ENCODE data around the gene ST3GAL4. TPM values are rescaled to one million over a fixed set of nuclear protein-coding genes. Genes with fewer than 3 reads are reported as not detected.
"Not testable (repeated sequence)": the region's sequence is repeated elsewhere in the genome, so short reads cannot be mapped to it uniquely, and the experiment has no call there.

The ST3GAL4 gene
- total RNA-seq, 1 experiment from 2014 or later, result 13.6 TPM

GRCh38 chr11:126363706-126364248 lies 8.3 kb downstream of the ST3GAL4 start:
- no peak overlapping the region for H3K27ac Mint-ChIP-seq
- no peak overlapping the region for H4K5ac ChIP-seq (ENCODE audit: insufficient read length, low read depth, low read length)
- H3K14ac ChIP-seq (ENCODE audit: insufficient read depth, low read length), result no peak overlapping the region
- H2BK12ac ChIP-seq (ENCODE audit: insufficient read length, low read depth, low read length), result no peak overlapping the region
- no peaks in the 10 kb centered on the region for H4K20me1 ChIP-seq (ENCODE audit: control insufficient read depth, insufficient read depth, insufficient read length)
- no peaks in the 10 kb centered on the region for H3K36me3 Mint-ChIP-seq (ENCODE audit: insufficient read depth in 1 of 3, low read depth in 3 of 3)
- H2AFZ ChIP-seq (ENCODE audit: low read length), result no peak overlapping the region
- no peak for TF ChIP-seq CTCF (conservative IDR thresholded peaks at IDR 0.05)
- H3K9ac ChIP-seq (ENCODE audit: extremely low read depth, insufficient read length, low read length), result no peak overlapping the region
- H3K79me1 ChIP-seq (ENCODE audit: insufficient read depth, low read depth, low read length, poor library complexity, severe bottlenecking), result no peaks in the 10 kb centered on the region
- no peak overlapping the region for H3K4me2 ChIP-seq (ENCODE audit: insufficient read depth, insufficient read length, low read length)
- no peak overlapping the region for H4K8ac ChIP-seq (replicated peaks; ENCODE audit: insufficient read length, low read depth, low read length)
- no peak overlapping the region for H3K4ac ChIP-seq (ENCODE audit: low read depth, low read length)
- no peaks in the 10 kb centered on the region for H3K9me3 ChIP-seq (ENCODE audit: control insufficient read depth, low read depth, low read length)
- no peak overlapping the region for H3T11ph ChIP-seq (ENCODE audit: low read length)
- H2BK15ac ChIP-seq (ENCODE audit: low read depth, low read length), result no peak overlapping the region
- no peak overlapping the region for H3K27ac ChIP-seq (ENCODE audit: insufficient read length, low read depth, low read length)
- H3K4me1 ChIP-seq (ENCODE audit: insufficient read depth, low read length), result no peaks in the 10 kb centered on the region; the same call in 1 of the 2 replicates
- no peak overlapping the region for H2BK5ac ChIP-seq (ENCODE audit: insufficient read length, low read length)
- no peak overlapping the region for H3K56ac ChIP-seq (ENCODE audit: insufficient read length, low read depth, low read length)
- no peak overlapping the region for H2BK120ac ChIP-seq (ENCODE audit: low read depth, low read length, poor library complexity, severe bottlenecking)
- no peak overlapping the region for H3K4me3 Mint-ChIP-seq
- H3K18ac ChIP-seq (ENCODE audit: insufficient read length, low read depth, low read length), result no peak overlapping the region
- H2BK20ac ChIP-seq (ENCODE audit: low read depth, low read length, poor library complexity, severe bottlenecking), result no peak overlapping the region
- peaks cover 27 to 49% of the 10 kb centered on the region in 2 experiments for H3K4me1 Mint-ChIP-seq
- no peaks in the 10 kb centered on the region for H3K23me2 ChIP-seq (ENCODE audit: insufficient read length, low read depth, low read length, poor library complexity, severe bottlenecking)
- no peak for DNase-seq
- H2AK5ac ChIP-seq (ENCODE audit: insufficient read length, low read length), result no peak overlapping the region
- no peaks in the 10 kb centered on the region for H3K27me3 Mint-ChIP-seq (ENCODE audit: low read depth)
- no peaks in the 10 kb centered on the region for H3K79me2 ChIP-seq (ENCODE audit: insufficient read depth, low read length)
- no peaks in the 10 kb centered on the region for H3K27me3 ChIP-seq (ENCODE audit: insufficient read depth, low read length)
- no CpG with 5 or more reads among the region's 10 CpGs for WGBS (ENCODE audit: extremely low coverage, insufficient read length, low lambda C conversion rate)
- H4K91ac ChIP-seq (ENCODE audit: insufficient read length, low read depth, low read length), result no peak overlapping the region
- H3K23ac ChIP-seq (ENCODE audit: insufficient read length, low read depth, low read length), result no peak overlapping the region
- no peaks in the 10 kb centered on the region for H3K9me3 Mint-ChIP-seq

- not testable (repeated sequence) for H2BK20ac ChIP-seq (ENCODE audit: low read depth, low read length, poor library complexity, severe bottlenecking); H2BK15ac ChIP-seq (ENCODE audit: low read depth, low read length); H2BK5ac ChIP-seq (ENCODE audit: insufficient read length, low read length); H3K56ac ChIP-seq (ENCODE audit: insufficient read length, low read depth, low read length); H3K14ac ChIP-seq (ENCODE audit: insufficient read depth, low read length); H3K27me3 ChIP-seq (ENCODE audit: insufficient read depth, low read length); H4K5ac ChIP-seq (ENCODE audit: insufficient read length, low read depth, low read length); H3K79me2 ChIP-seq (ENCODE audit: insufficient read depth, low read length); H3K27ac ChIP-seq (ENCODE audit: insufficient read length, low read depth, low read length); H3K9me3 Mint-ChIP-seq; H3K9ac ChIP-seq (ENCODE audit: extremely low read depth, insufficient read length, low read length); H3K23ac ChIP-seq (ENCODE audit: insufficient read length, low read depth, low read length); H3K27me3 Mint-ChIP-seq (ENCODE audit: low read depth); H3K4me2 ChIP-seq (ENCODE audit: insufficient read depth, insufficient read length, low read length); H3T11ph ChIP-seq (ENCODE audit: low read length); H2BK12ac ChIP-seq (ENCODE audit: insufficient read length, low read depth, low read length); H3K27ac Mint-ChIP-seq; H2AK5ac ChIP-seq (ENCODE audit: insufficient read length, low read length); H3K4me3 Mint-ChIP-seq; H3K4me1 ChIP-seq (ENCODE audit: insufficient read depth, low read length); DNase-seq; H4K91ac ChIP-seq (ENCODE audit: insufficient read length, low read depth, low read length); H2AFZ ChIP-seq (ENCODE audit: low read length); H2BK120ac ChIP-seq (ENCODE audit: low read depth, low read length, poor library complexity, severe bottlenecking); H3K79me1 ChIP-seq (ENCODE audit: insufficient read depth, low read depth, low read length, poor library complexity, severe bottlenecking); H3K36me3 Mint-ChIP-seq (ENCODE audit: insufficient read depth in 1 of 3, low read depth in 3 of 3); H4K8ac ChIP-seq (replicated peaks; ENCODE audit: insufficient read length, low read depth, low read length); H3K4ac ChIP-seq (ENCODE audit: low read depth, low read length); H3K23me2 ChIP-seq (ENCODE audit: insufficient read length, low read depth, low read length, poor library complexity, severe bottlenecking); H3K9me3 ChIP-seq (ENCODE audit: control insufficient read depth, low read depth, low read length); H4K20me1 ChIP-seq (ENCODE audit: control insufficient read depth, insufficient read depth, insufficient read length); H3K18ac ChIP-seq (ENCODE audit: insufficient read length, low read depth, low read length)
- no CpG with 5 or more reads among the region's 9 CpGs for WGBS (ENCODE audit: extremely low coverage, insufficient read length, low lambda C conversion rate)
- peaks cover 29 to 48% of the 10 kb centered on the region in 2 experiments for H3K4me1 Mint-ChIP-seq
Measured at GRCh38 chr11:126364735-126365134, 9.2 kb downstream of the ST3GAL4 start.

Data from H9 (cell line).